HG03432 (cell line): ENCODE data around the gene SLC6A15.

Source experiments
- ATAC-seq: cut with Tn5 transposase; IDR thresholded peaks from one replicate; pipeline ENCODE4 v1.9.1; 2021; ENCODE audit warnings: mild to moderate bottlenecking, moderate library complexity; ENCODE audit not compliant: unreplicated experiment

SLC6A15 gene

GRCh38 chr12:84875241-84875640 lies 37.4 kb downstream of the SLC6A15 start:
- no peak for ATAC-seq

GRCh38 chr12:84874825-84875139 lies 37.8 kb downstream of the SLC6A15 start:
- ATAC-seq: peak; percentile 9

GRCh38 chr12:84874125-84874824 lies 38.3 kb downstream of the SLC6A15 start:
- ATAC-seq: peak; percentile 97

- no peak for ATAC-seq
Measured at GRCh38 chr12:84862186-84862585, 50.4 kb downstream of the SLC6A15 start.

- no peak for ATAC-seq
Measured at GRCh38 chr12:84860718-84861117, 51.9 kb downstream of the SLC6A15 start.

- ATAC-seq: no peak
Measured at GRCh38 chr12:84858796-84859195, 53.8 kb downstream of the SLC6A15 start.

- ATAC-seq: peak; percentile 64
Measured at GRCh38 chr12:84857525-84858208, 54.9 kb downstream of the SLC6A15 start.

GRCh38 chr12:84856156-84856900 lies 56.3 kb downstream of the SLC6A15 start:
- no peak for ATAC-seq

- ATAC-seq: no peak
Measured at GRCh38 chr12:84843593-84844144, 68.9 kb downstream of the SLC6A15 start.

GRCh38 chr12:84842406-84843013 lies 70.1 kb downstream of the SLC6A15 start:
- peak; percentile 79 for ATAC-seq

GRCh38 chr12:84841591-84841990 lies 71.0 kb downstream of the SLC6A15 start:
- ATAC-seq: no peak

GRCh38 chr12:84840356-84840755 lies 72.2 kb downstream of the SLC6A15 start:
- ATAC-seq: no peak

GRCh38 chr12:84826925-84827324 lies 85.7 kb downstream of the SLC6A15 start:
- ATAC-seq: no peak

- no peak for ATAC-seq
Measured at GRCh38 chr12:84825149-84825548, 87.5 kb downstream of the SLC6A15 start.

GRCh38 chr12:84822525-84822924 lies 90.1 kb downstream of the SLC6A15 start:
- ATAC-seq: no peak

GRCh38 chr12:84816916-84817695 lies 95.5 kb downstream of the SLC6A15 start:
- ATAC-seq: no peak

- no peak for ATAC-seq
Measured at GRCh38 chr12:84814664-84815245, 97.8 kb downstream of the SLC6A15 start.

- ATAC-seq: peak; percentile 77
Measured at GRCh38 chr12:84813780-84814663, 98.6 kb downstream of the SLC6A15 start.

- no peak for ATAC-seq
Measured at GRCh38 chr12:84811291-84811690, 101.3 kb downstream of the SLC6A15 start.
